Urinary bladder (tissue), 4 donors: ENCODE data around the gene RAB1B. TPM values are rescaled to one million over a fixed set of nuclear protein-coding genes. Genes with fewer than 3 reads are reported as not detected.

Experiments used
- DNase-seq: peaks from one replicate; pipeline ENCODE4 v3.0.0-alpha.2; 2015; ENCODE audit errors: extremely low spot score
- H3K27ac ChIP-seq: one replicate; pipeline ENCODE4 v1.5.1; 2013; ENCODE audit warnings: low read depth, mild to moderate bottlenecking, moderate library complexity
- H3K36me3 ChIP-seq: one replicate; pipeline ENCODE4 v1.6.1; 2013; ENCODE audit warnings: mild to moderate bottlenecking, moderate library complexity; ENCODE audit not compliant: insufficient read depth
- H3K4me1 ChIP-seq: one replicate; pipeline ENCODE4 v1.6.1; 2013; ENCODE audit warnings: mild to moderate bottlenecking, moderate library complexity; ENCODE audit not compliant: insufficient read depth
- H3K4me3 ChIP-seq: one replicate; pipeline ENCODE4 v1.5.1; 2013; ENCODE audit warnings: low read depth, low read length
- WGBS: extraction: QIAGEN DNeasy Blood & Tissue Kit; methylation state at CpG from one replicate; pipeline ENCODE4 v1.1.7; 2013; 5-methylcytosine and 5-hydroxymethylcytosine counted together
- polyA plus RNA-seq: library from polyadenylated mRNA; stranded (reverse); fragments of 200-250 nt; gene quantifications from one replicate; pipeline ENCODE4 v1.2.3, GENCODE V29; 2013
- total RNA-seq: library from RNA; depleted of rRNA; stranded (reverse); fragments of >200 nt; gene quantifications from one replicate; pipeline ENCODE4 v1.2.3, GENCODE V29; 2014
- donor health status: healthy with polysubstance abuse.
- donor health status: healthy.

RAB1B gene
- total and polyA plus RNA-seq, 2 donors: 34.3 to 190 TPM

- H3K4me3 ChIP-seq: peak within 1 kb of the TSS; percentile 23
- no peak within 1 kb of the TSS for H3K27ac ChIP-seq
- DNase-seq: no peak
- WGBS: 6% methylated on average over 84 of the region's 84 CpGs
- no peaks in the 10 kb centered on the region for H3K4me1 ChIP-seq
- peaks cover 8% of the 10 kb centered on the region for H3K36me3 ChIP-seq
Observed at GRCh38 chr11:66277471-66278362, 9.3 kb downstream of the RAB1B start, which contains the start of gene CNIH2. Gene CNIH2 (plus strand): TSS chr11:66278175. CDS start chr11:66278457, 282 bp downstream.

DNA sequence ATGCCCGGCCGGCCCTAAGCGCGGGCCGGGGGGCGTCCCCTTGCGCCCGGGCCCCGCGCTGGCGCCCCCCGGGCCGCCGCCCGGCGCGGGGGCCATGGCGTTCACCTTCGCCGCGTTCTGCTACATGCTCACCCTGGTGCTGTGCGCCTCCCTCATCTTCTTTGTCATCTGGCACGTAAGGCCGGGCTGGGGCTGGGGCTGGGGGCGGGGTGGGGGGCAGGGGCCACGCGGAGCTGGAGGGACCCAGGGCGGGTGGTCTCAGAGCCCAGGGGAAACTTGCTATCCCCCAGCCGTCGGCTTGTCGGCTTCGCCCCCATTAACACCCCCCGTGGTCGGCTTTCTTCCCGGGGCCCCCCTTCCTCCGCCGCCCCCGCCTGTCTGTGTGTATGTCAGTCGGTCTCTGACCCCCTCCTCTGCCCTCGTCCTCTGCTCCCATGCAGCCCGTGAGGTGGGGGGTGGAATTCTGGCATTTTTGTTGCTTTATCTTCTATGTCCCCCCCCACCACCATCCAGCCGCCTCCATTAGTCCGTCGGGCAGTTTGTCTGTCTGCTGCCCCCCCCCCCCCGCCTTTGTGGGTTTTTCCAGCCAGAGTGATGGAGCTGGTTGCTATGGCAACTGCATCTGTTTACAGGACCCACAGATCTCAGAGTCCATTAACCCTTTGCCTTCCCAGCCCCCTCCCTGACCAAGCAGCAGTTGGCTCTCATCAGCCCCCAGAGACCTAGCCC, 10.1 kb downstream of the RAB1B start:
- WGBS: 3% methylated on average over 43 of the region's 45 CpGs
- H3K4me1 ChIP-seq: no peaks in the 10 kb centered on the region
- H3K36me3 ChIP-seq: peaks cover 8% of the 10 kb centered on the region
- H3K27ac ChIP-seq: no peak overlapping the region
- peak overlapping the region; percentile 23 for H3K4me3 ChIP-seq
- DNase-seq: no peak

GRCh38 chr11:66279092-66279734, 10.8 kb downstream of the RAB1B start:
- Histone ChIP-seq H3K4me3 (no peak overlapping the region), H3K36me3 (peaks cover 6% of the 10 kb centered on the region), H3K27ac (no peak overlapping the region), H3K4me1 (no peaks in the 10 kb centered on the region)
- WGBS: 64% methylated on average over 15 of the region's 15 CpGs
- no peak for DNase-seq

DNA sequence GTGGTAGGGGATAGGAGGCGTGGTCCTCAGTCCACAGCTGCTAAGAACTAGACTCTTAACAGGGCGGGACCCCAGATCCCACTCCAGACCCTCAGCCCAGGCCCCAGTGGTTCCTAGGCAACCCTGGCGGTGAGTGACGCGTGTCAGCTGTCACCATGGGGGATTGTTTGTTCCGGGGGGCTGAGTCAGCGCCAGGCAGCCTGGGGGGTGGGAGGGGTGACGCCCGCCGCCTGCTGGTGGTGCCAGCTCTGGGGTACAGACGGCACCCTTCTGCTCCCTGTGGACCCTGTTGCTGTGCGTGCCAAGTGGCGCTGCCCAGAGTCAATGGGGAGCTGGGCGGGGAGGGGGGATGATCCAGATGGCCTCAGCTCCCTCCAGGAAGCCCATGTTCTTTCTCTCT, 12.0 kb downstream of the RAB1B start:
- no peaks in the 10 kb centered on the region for H3K4me1 ChIP-seq
- DNase-seq: no peak
- H3K4me3 ChIP-seq: no peak overlapping the region
- no peak overlapping the region for H3K27ac ChIP-seq
- WGBS: 76% methylated on average over 14 of the region's 14 CpGs
- peaks cover 7% of the 10 kb centered on the region for H3K36me3 ChIP-seq

- no peak overlapping the region for H3K4me3 ChIP-seq
- no peak overlapping the region for H3K27ac ChIP-seq
- no peaks in the 10 kb centered on the region for H3K4me1 ChIP-seq
- peaks cover 5% of the 10 kb centered on the region for H3K36me3 ChIP-seq
- DNase-seq: no peak
- 77% methylated on average over 6 of the region's 6 CpGs for WGBS
Observed at GRCh38 chr11:66281001-66281400, 12.6 kb downstream of the RAB1B start.

GRCh38 chr11:66281776-66282467, 13.5 kb downstream of the RAB1B start:
- peaks cover 1% of the 10 kb centered on the region for H3K36me3 ChIP-seq
- no peak overlapping the region for H3K27ac ChIP-seq
- H3K4me1 ChIP-seq: no peaks in the 10 kb centered on the region
- no peak for DNase-seq
- 28% methylated on average over 20 of the region's 20 CpGs for WGBS
- no peak overlapping the region for H3K4me3 ChIP-seq

DNA sequence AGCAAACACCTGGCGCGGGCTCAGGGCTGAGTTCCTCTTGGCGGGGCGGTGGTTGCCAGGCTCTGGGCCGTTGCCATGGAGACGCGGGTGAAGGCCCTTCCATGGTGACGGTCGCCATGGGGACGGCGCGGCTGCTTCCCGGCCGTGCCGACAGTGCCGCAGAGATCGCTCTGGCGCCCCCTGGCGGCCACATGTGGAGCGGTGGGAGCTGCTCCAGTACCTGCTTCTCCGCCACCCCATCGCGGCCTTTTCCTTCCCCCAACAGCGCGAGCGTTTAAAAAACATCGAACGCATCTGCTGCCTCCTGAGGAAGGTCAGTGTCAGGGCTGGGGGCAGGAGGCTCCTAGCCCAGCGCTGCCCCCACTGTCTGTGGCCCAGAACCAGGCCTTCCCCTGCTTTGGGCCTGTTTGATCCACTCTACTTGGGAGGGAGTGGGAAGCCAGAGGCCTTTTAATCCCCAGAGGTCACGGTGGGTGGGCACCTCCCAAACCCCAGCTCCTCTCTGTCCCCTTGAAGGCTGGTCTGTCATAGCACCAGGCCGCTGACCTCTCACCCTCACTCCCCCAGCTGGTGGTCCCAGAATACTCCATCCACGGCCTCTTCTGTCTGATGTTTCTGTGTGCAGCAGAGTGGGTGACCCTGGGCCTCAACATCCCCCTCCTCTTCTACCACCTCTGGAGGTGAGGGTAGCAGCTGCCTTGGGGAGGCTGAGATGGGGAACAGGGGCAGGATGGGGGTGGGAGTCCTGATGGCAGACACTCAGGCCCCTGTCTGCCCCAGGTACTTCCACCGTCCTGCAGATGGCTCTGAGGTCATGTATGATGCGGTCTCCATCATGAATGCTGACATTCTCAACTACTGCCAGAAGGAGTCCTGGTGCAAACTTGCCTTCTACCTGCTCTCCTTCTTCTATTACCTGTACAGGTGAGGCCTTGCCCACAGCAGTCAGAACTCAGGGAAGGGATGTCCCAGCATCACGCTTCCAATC, 14.3 kb downstream of the RAB1B start:
- peak; percentile 80 for DNase-seq
- 15% methylated on average over 35 of the region's 35 CpGs for WGBS
- Histone ChIP-seq H3K27ac (no peak overlapping the region), H3K4me1 (no peaks in the 10 kb centered on the region), H3K36me3 (peaks cover 1% of the 10 kb centered on the region), H3K4me3 (no peak overlapping the region)

- peaks cover 1% of the 10 kb centered on the region for H3K36me3 ChIP-seq
- no peak for DNase-seq
- 75% methylated on average over 14 of the region's 14 CpGs for WGBS
- no peak overlapping the region for H3K4me3 ChIP-seq
- no peaks in the 10 kb centered on the region for H3K4me1 ChIP-seq
- H3K27ac ChIP-seq: no peak overlapping the region
Observed at GRCh38 chr11:66283461-66284105, 15.1 kb downstream of the RAB1B start.

DNA sequence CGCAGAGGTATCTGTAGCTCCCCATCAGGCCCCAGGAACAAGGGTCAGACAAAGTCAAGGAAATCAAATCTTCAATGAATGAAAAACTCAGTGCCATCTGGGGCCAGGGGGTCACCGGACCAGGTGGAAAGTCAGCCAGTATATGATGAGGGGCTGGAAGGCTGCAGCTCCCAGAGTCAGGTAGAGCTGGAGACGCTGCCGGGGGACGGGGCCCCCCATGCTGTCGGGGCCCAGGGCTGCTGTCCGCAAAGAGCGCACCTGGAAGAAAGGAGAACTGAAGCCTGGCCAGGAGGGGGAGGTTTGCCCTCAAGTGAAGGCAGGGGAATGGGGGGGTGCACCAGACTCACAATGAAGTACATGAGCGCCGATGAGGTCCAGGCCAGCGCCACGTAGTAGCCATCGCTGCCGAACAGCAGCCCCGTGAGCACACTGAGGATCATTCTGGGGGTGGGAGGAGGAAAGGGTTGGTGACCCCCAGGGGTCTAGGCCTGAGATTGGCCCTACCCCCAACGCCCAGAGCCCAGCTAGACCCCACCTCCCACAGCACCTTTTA, 16.2 kb downstream of the RAB1B start:
- no peaks in the 10 kb centered on the region for H3K4me1 ChIP-seq
- H3K27ac ChIP-seq: no peak overlapping the region
- peaks cover 1% of the 10 kb centered on the region for H3K36me3 ChIP-seq
- WGBS: 92% methylated on average over 16 of the region's 16 CpGs
- no peak for DNase-seq
- no peak overlapping the region for H3K4me3 ChIP-seq

DNA sequence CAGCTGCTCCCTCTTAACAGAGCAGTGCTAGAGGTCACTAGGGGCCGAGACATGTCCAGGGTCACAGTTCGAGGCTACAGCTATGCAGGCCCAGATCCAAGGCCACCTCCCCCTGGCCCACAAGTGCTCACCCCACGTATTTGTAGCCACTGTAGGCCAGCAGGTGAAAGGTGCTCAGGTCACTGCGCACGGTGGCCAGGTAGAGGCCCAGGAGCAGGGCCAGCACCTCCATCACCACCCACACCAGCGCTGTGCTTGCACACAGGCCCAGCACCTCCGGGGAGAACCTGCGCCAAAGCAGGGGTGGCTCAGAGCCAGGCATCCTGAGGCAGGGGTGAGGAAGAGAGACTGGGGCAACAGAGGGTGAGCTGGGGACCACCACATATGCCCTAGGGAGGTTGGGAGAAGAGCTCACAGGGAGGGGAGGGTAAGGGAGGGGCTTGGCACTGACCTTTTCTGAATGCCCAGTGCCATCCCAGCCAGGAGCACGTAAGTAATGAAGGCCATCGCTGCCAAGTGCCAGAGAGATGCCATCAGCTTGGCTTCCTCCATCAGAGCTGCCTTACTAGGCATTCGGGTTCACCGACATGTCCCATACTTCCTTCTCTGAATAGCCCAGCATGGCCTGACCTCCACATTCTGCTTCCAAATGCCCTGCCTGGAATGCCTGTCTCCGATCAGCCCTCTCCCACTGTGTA, 17.0 kb downstream of the RAB1B start:
- H3K27ac ChIP-seq: no peak overlapping the region
- H3K36me3 ChIP-seq: peaks cover 1% of the 10 kb centered on the region
- 87% methylated on average over 13 of the region's 13 CpGs for WGBS
- DNase-seq: no peak
- H3K4me1 ChIP-seq: no peaks in the 10 kb centered on the region
- H3K4me3 ChIP-seq: no peak overlapping the region

- Histone ChIP-seq H3K4me1 (no peaks in the 10 kb centered on the region), H3K36me3 (peaks cover 1% of the 10 kb centered on the region), H3K4me3 (no peak overlapping the region), H3K27ac (no peak overlapping the region)
- no peak for DNase-seq
- WGBS: 84% methylated on average over 5 of the region's 5 CpGs
Observed at GRCh38 chr11:66286699-66287098, 18.3 kb downstream of the RAB1B start.
